IMR-90 (cell line): ENCODE data around the gene CD151. TPM values are rescaled to one million over a fixed set of nuclear protein-coding genes. Genes with fewer than 3 reads are reported as not detected.

Experiments used
- ATAC-seq: fragments of 200-7000 bp; cut with Tn5 transposase; 2 replicates; pipeline ENCODE4 v1.9.1; 2020; ENCODE audit warnings: low read depth, mild to moderate bottlenecking, moderate library complexity
- BruUV-seq: library from RNA; stranded (reverse); fragments of 400-500 nt; replicated peaks from 2 replicates; lab custom pipeline; 2021; lab: Mats Ljungman, UMichigan
- CTCF ChIA-PET: fragments of 300-600 bp; formaldehyde crosslinking; extraction: SDS; loops from one replicate; lab custom pipeline; 2021; ENCODE audit warnings: antibody characterized with exemption; lab: Yijun Ruan, JAX
- POLR2A ChIA-PET: fragments of 300-600 bp; sonication (Branson Sonifier 250); formaldehyde crosslinking; loops from one replicate; lab custom pipeline; 2022; ENCODE audit warnings: antibody characterized with exemption; ENCODE audit not compliant: unreplicated experiment; lab: Charles Lee
- DNase-seq: peaks from one replicate; pipeline ENCODE4 v3.0.0; 2013
- H2AFZ ChIP-seq: replicated peaks from 2 replicates; pipeline ENCODE3; 2013; ENCODE audit warnings: low read length, mild to moderate bottlenecking; ENCODE audit not compliant: poor library complexity
- H2AK5ac ChIP-seq: 2 replicates; pipeline ENCODE4 v1.6.1; 2013; ENCODE audit warnings: low read depth, low read length, inconsistent platforms
- H2AK9ac ChIP-seq: replicated peaks from 2 replicates; pipeline ENCODE3; 2013; ENCODE audit warnings: mild to moderate bottlenecking, low read depth, low read length, moderate library complexity; ENCODE audit not compliant: poor library complexity
- H2BK120ac ChIP-seq: 2 replicates; pipeline ENCODE4 v1.6.1; 2013; ENCODE audit warnings: low read depth, low read length, inconsistent platforms
- H2BK15ac ChIP-seq: 3 replicates; pipeline ENCODE4 v1.6.1; 2013; ENCODE audit warnings: low read depth, low read length, inconsistent platforms
- H2BK20ac ChIP-seq: 2 replicates; pipeline ENCODE4 v1.6.1; 2013; ENCODE audit warnings: low read depth, mild to moderate bottlenecking, inconsistent platforms, low read length, moderate library complexity
- H2BK5ac ChIP-seq: 2 replicates; pipeline ENCODE4 v1.6.1; 2013; ENCODE audit warnings: mild to moderate bottlenecking, low read depth, low read length, inconsistent platforms; ENCODE audit not compliant: poor library complexity, severe bottlenecking
- H3K14ac ChIP-seq: replicated peaks from 2 replicates; pipeline ENCODE4 v1.6.1; 2013; ENCODE audit warnings: low read depth, low read length, inconsistent platforms
- H3K18ac ChIP-seq: 2 replicates; pipeline ENCODE4 v1.6.1; 2013; ENCODE audit warnings: low read depth, low read length, control low read depth
- H3K23ac ChIP-seq: 2 replicates; pipeline ENCODE4 v1.6.1; 2013; ENCODE audit warnings: low read depth, low read length, inconsistent platforms
- H3K27ac ChIP-seq: 2 replicates; pipeline ENCODE4 v1.5.1; 2013; ENCODE audit warnings: mild to moderate bottlenecking, control low read depth, low read length; ENCODE audit not compliant: insufficient read depth
- H3K27me3 ChIP-seq: 2 replicates; pipeline ENCODE4 v1.6.1; 2013; ENCODE audit warnings: low read length; ENCODE audit not compliant: control insufficient read depth, insufficient read depth
- H3K36me3 ChIP-seq: 2 replicates; pipeline ENCODE4 v1.6.1; 2013; ENCODE audit warnings: low read length, mixed read lengths; ENCODE audit not compliant: control insufficient read depth, insufficient read depth
- H3K4ac ChIP-seq: 2 replicates; pipeline ENCODE4 v1.6.1; 2013; ENCODE audit warnings: low read depth, low read length, inconsistent platforms
- H3K4me1 ChIP-seq: 2 replicates; pipeline ENCODE4 v1.6.1; 2013; ENCODE audit warnings: low read length, mixed read lengths; ENCODE audit not compliant: control insufficient read depth, insufficient read depth
- H3K4me2 ChIP-seq: 2 replicates; pipeline ENCODE4 v1.6.1; 2013; ENCODE audit warnings: low read depth, mild to moderate bottlenecking, control low read depth, low read length, moderate library complexity
- H3K4me3 ChIP-seq: 2 replicates; pipeline ENCODE4 v1.5.1; 2013; ENCODE audit warnings: low read depth, mild to moderate bottlenecking, control low read depth, low read length, moderate library complexity; ENCODE audit not compliant: insufficient read depth
- H3K56ac ChIP-seq: 2 replicates; pipeline ENCODE4 v1.6.1; 2013; ENCODE audit warnings: low read length, inconsistent platforms; ENCODE audit not compliant: insufficient read depth; ENCODE audit errors: extremely low read depth
- H3K79me1 ChIP-seq, 2 experiments: 2 replicates each; pipeline ENCODE4 v1.6.1; 2013; ENCODE audit warnings: low read length in 2 of 2, inconsistent platforms in 1 of 2, low read depth in 1 of 2
- H3K9ac ChIP-seq: 2 replicates; pipeline ENCODE4 v1.6.1; 2013; ENCODE audit warnings: low read depth, low read length, control low read depth
- H3K9me1 ChIP-seq: 2 replicates; pipeline ENCODE4 v1.6.1; 2013; ENCODE audit warnings: low read length, inconsistent platforms; ENCODE audit not compliant: insufficient read depth
- H3K9me3 ChIP-seq: 2 replicates; pipeline ENCODE4 v1.6.1; 2013; ENCODE audit warnings: low read length; ENCODE audit not compliant: control insufficient read depth, insufficient read depth
- H4K20me1 ChIP-seq: 2 replicates; pipeline ENCODE4 v1.6.1; 2013; ENCODE audit warnings: low read length, inconsistent platforms; ENCODE audit not compliant: insufficient read depth
- H4K5ac ChIP-seq: 2 replicates; pipeline ENCODE4 v1.6.1; 2013; ENCODE audit warnings: mild to moderate bottlenecking, low read depth, low read length, control low read depth
- H4K8ac ChIP-seq, 2 experiments: 2 replicates each; pipeline ENCODE4 v1.6.1; 2013; ENCODE audit warnings: low read depth in 2 of 2, low read length in 2 of 2, control low read depth in 1 of 2, inconsistent platforms in 1 of 2
- H4K91ac ChIP-seq: 2 replicates; pipeline ENCODE4 v1.6.1; 2013; ENCODE audit warnings: low read depth, low read length, inconsistent platforms; ENCODE audit not compliant: insufficient read depth
- BHLHE40 ChIP-seq: fragments of 150-350 bp; IDR thresholded peaks from 2 replicates; pipeline ENCODE4 v1.6.1; 2016; ENCODE audit warnings: mild to moderate bottlenecking, low read depth, low read length
- CHD1 ChIP-seq: IDR thresholded peaks from 2 replicates; pipeline ENCODE4 v1.6.1; 2012; ENCODE audit warnings: low read depth, low read length, improper control_type of control experiment
- FOS ChIP-seq: fragments of 150-350 bp; IDR thresholded peaks from 2 replicates; pipeline ENCODE4 v1.6.1; 2016; ENCODE audit warnings: low read depth, low read length
- MAZ ChIP-seq: IDR thresholded peaks from 2 replicates; pipeline ENCODE4 v1.6.1; 2012; ENCODE audit warnings: low read depth, mild to moderate bottlenecking, low read length, improper control_type of control experiment, moderate library complexity, borderline replicate concordance
- MXI1 ChIP-seq: IDR thresholded peaks from 2 replicates; pipeline ENCODE4 v1.6.1; 2012; ENCODE audit warnings: low read depth, mild to moderate bottlenecking, low read length, moderate library complexity, borderline replicate concordance
- NFE2L2 ChIP-seq: fragments of 150-350 bp; IDR thresholded peaks from 2 replicates; pipeline ENCODE4 v1.6.1; 2016; ENCODE audit warnings: low read depth, mild to moderate bottlenecking, low read length
- POLR2A ChIP-seq: IDR thresholded peaks from 2 replicates; pipeline ENCODE4 v1.6.1; 2012; ENCODE audit warnings: mild to moderate bottlenecking, low read depth, low read length
- RCOR1 ChIP-seq: IDR thresholded peaks from 2 replicates; pipeline ENCODE4 v1.6.1; 2012; ENCODE audit warnings: mild to moderate bottlenecking, low read length, improper control_type of control experiment; ENCODE audit not compliant: insufficient replicate concordance
- RFX5 ChIP-seq: IDR thresholded peaks from 2 replicates; pipeline ENCODE4 v1.8.0; 2012; ENCODE audit warnings: low read depth, mild to moderate bottlenecking, low read length, moderate library complexity
- SMC3 ChIP-seq: fragments of 150-350 bp; IDR thresholded peaks from 2 replicates; pipeline ENCODE4 v1.6.1; 2016; ENCODE audit warnings: low read depth, mild to moderate bottlenecking, antibody characterized with exemption, low read length, moderate library complexity
- WGBS, 2 experiments: methylation state at CpG; one replicate each; pipeline versions ENCODE4 v1.1.5 to v1.1.7; 2013; ENCODE audit warnings: missing lambda C conversion rate in 2 of 2; ENCODE audit not compliant: insufficient read length in 1 of 2; ENCODE audit errors: extremely low coverage in 2 of 2; 5-methylcytosine and 5-hydroxymethylcytosine counted together
- dilution Hi-C: fragments of 300-500 bp; cut with HindIII; formaldehyde crosslinking; loops from one replicate; pipeline ENCODE4 v1.14.3; 2018; ENCODE audit warnings: low sequenced_read_pairs; ENCODE audit not compliant: unreplicated experiment
- in situ Hi-C: fragments of 300-500 bp; cut with MboI; formaldehyde crosslinking; loops from 3 replicates; pipeline ENCODE4 v1.14.3; 2019; ENCODE audit warnings: low sequenced_read_pairs, inconsistent platforms, mixed read lengths
- intact Hi-C: fragments of 100-400 bp; cut with micrococcal nuclease; formaldehyde crosslinking; loops from 2 replicates; pipeline ENCODE4 v1.10.0; 2022
- polyA plus RNA-seq, 3 experiments: library from polyadenylated mRNA; depleted of rRNA; stranded (reverse); fragments of >200 nt; gene quantifications; 2 replicates each; pipeline ENCODE4 v1.2.3, GENCODE V29; 2012; ENCODE audit warnings: low replicate concordance in 1 of 3
- total RNA-seq: library from RNA; depleted of rRNA; stranded (reverse); fragments of >200 nt; gene quantifications from 2 replicates; pipeline ENCODE4 v1.2.3, GENCODE V29; 2012
- TF ChIP-seq, protein P1 (sequence below): fragments of 150-350 bp; IDR thresholded peaks from 2 replicates; pipeline ENCODE4 v1.6.1; 2017; ENCODE audit warnings: mild to moderate bottlenecking, antibody characterized with exemption, low read length, low read depth

CD151 gene
- total and polyA plus RNA-seq, 2 of the 4 experiments (the other 2 are of a cell fraction) = 1,150 to 1,267 TPM

DNA sequence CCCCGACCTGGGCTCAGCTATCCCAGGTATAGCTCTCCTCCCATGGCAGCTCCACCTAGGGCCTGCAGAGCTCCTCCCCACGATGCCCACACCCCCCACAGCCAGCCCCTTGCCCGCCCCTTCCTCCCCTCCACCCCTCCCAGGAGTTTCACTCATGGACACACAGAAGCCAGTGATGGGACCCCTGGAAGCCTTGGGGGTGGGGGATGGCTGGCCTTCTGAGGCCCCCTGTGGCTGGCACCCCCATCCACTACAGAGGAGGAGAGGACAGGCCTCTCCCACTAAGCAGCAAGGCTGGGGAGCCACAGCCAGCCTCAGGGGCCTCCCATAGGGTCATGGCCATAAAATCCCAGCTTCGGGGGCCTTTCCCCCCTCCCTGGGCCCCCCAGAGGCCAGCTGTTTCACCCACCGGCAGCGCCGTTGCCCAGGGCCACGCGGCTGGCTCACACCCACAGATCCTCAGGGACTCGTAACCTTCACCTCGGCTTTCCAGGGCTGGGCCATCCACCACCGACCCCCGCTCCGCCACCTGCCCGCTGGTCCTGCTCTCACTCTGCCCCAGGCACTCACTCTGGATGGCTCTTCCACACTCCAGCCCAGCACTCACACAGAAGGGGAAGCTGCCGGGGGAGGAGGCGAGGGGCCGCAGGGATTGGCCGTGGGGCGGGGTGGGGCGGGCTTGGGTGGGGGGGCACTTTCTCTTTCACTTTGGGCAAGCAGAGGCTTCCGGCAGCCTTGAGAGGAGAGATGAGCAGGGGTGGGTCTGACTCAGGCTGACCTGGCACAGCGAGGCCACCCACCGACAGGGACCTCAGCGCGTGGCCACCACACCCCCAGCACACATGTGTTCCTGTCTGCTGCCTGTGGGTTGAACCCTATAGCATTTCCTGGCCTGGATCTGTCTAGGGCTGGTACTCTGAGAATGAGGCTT, 36.9 kb upstream of the CD151 start:
- TF ChIP-seq, protein P1, sequence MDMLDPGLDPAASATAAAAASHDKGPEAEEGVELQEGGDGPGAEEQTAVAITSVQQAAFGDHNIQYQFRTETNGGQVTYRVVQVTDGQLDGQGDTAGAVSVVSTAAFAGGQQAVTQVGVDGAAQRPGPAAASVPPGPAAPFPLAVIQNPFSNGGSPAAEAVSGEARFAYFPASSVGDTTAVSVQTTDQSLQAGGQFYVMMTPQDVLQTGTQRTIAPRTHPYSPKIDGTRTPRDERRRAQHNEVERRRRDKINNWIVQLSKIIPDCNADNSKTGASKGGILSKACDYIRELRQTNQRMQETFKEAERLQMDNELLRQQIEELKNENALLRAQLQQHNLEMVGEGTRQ = 0 out of 2 replicates have a peak, but pooled peaks have one; percentile 12
- peak; percentile 73 for TF ChIP-seq POLR2A
- TF ChIP-seq RFX5 = no peak
- 0 out of 2 replicates have a peak, but pooled peaks have one; percentile 11 for TF ChIP-seq CHD1
- peak; percentile 68; the same call in 1 of the 2 replicates for TF ChIP-seq BHLHE40
- TF ChIP-seq MAZ = 0 out of 2 replicates have a peak, but pooled peaks have one; percentile 21
- TF ChIP-seq MXI1 = peak; percentile 100
- TF ChIP-seq FOS = 0 out of 2 replicates have a peak, but pooled peaks have one; percentile 23
- TF ChIP-seq SMC3 = no peak
- no peak for TF ChIP-seq NFE2L2
- TF ChIP-seq RCOR1 = no peak
- Histone ChIP-seq H3K9me1 (peaks cover 6% of the 10 kb centered on the region; the same call in 1 of the 2 replicates), H4K8ac (peak overlapping the region; percentile 20 to 88; a peak in 3 of 4 replicates), H3K79me1 (peaks cover 0 to 25% of the 10 kb centered on the region in 2 experiments; a peak in 3 of 4 replicates), H2BK5ac (peak overlapping the region; percentile 83), H3K14ac (peak overlapping the region; percentile 86), H2BK120ac (0 out of 2 replicates have a peak overlapping the region, but pooled peaks have one; percentile 35), H3K56ac (no peak overlapping the region; the same call in 1 of the 2 replicates), H3K23ac (peak overlapping the region; percentile 69), H3K4me3 (peak overlapping the region; percentile 88), H3K27me3 (no peaks in the 10 kb centered on the region), H2AK5ac (peak overlapping the region; percentile 92), H4K91ac (peak overlapping the region; percentile 37), H3K4me1 (peaks cover 10% of the 10 kb centered on the region), H2BK20ac (no peak overlapping the region), H2BK15ac (no peak overlapping the region), H4K20me1 (peaks cover 18% of the 10 kb centered on the region), H2AFZ (peak overlapping the region; percentile 77), H3K9ac (peak overlapping the region; percentile 94), H3K27ac (peak overlapping the region; percentile 96), H2AK9ac (peak overlapping the region; percentile 95), H4K5ac (peak overlapping the region; percentile 33), H3K18ac (peak overlapping the region; percentile 24), H3K4me2 (peak overlapping the region; percentile 97), H3K4ac (peak overlapping the region; percentile 85), H3K9me3 (no peaks in the 10 kb centered on the region), H3K36me3 (peaks cover 32% of the 10 kb centered on the region; the same call in 1 of the 2 replicates)
- dilution Hi-C loops = no loop called here
- ATAC-seq (peak; percentile 53), DNase-seq (peak; percentile 89)
- no TSS peak for BruUV-seq
- 0% methylated on average over 3 of the region's 26 CpGs; no CpG with 5 or more reads in 1 of the 2 experiments for WGBS, 2 experiments
- intact Hi-C loops = no loop called here
- ChIA-PET CTCF (interaction anchor here (2.7 kb wide), 1 partner anchor 12 kb away, joined by 10 read pairs; no protein-coding TSS in a partner anchor), POLR2A (no interaction called here)
- in situ Hi-C loops = no loop called here
